OCI-LY1 (cell line): ENCODE measurements around the gene VWC2L.

Experiments used
- H2AFZ ChIP-seq: fragments of 200-600 bp; sonication (generic), shearing (Covaris generic); 2 replicates; pipeline ENCODE4 v1.6.0; 2014; ENCODE audit warnings: antibody characterized with exemption, mild to moderate bottlenecking, low read length
- H3F3A ChIP-seq: fragments of 200-600 bp; sonication (generic), shearing (Covaris generic); 2 replicates; pipeline ENCODE4 v1.6.0; 2014; ENCODE audit warnings: mild to moderate bottlenecking, antibody characterized with exemption, low read length, moderate library complexity; ENCODE audit not compliant: insufficient read depth
- H3K27ac ChIP-seq: fragments of 200-600 bp; sonication (generic); 2 replicates; pipeline ENCODE4 v1.5.1; 2014; ENCODE audit warnings: low read length, mixed run types, mild to moderate bottlenecking, low read depth; ENCODE audit not compliant: poor library complexity, severe bottlenecking
- H3K27me3 ChIP-seq: fragments of 200-600 bp; sonication (generic); 2 replicates; pipeline ENCODE4 v1.6.0; 2014; ENCODE audit warnings: antibody characterized with exemption, mild to moderate bottlenecking, low read length, moderate library complexity; ENCODE audit not compliant: insufficient read depth
- H3K36me3 ChIP-seq: fragments of 200-600 bp; sonication (generic); 2 replicates; pipeline ENCODE4 v1.6.1; 2014; ENCODE audit warnings: mild to moderate bottlenecking, antibody characterized with exemption, low read length, moderate library complexity, mixed read lengths; ENCODE audit not compliant: insufficient read depth
- H3K4me1 ChIP-seq: fragments of 200-600 bp; sonication (generic); 2 replicates; pipeline ENCODE4 v1.5.1; 2014; ENCODE audit warnings: mild to moderate bottlenecking, low read length, moderate library complexity; ENCODE audit not compliant: insufficient read depth, severe bottlenecking
- H3K4me2 ChIP-seq: fragments of 200-600 bp; sonication (generic), shearing (Covaris generic); 2 replicates; pipeline ENCODE4 v1.6.1; 2014; ENCODE audit warnings: low read length
- H3K4me3 ChIP-seq: fragments of 200-600 bp; sonication (generic); 2 replicates; pipeline ENCODE4 v1.5.1; 2014; ENCODE audit warnings: low read length, low read depth, mild to moderate bottlenecking, mixed read lengths; ENCODE audit not compliant: poor library complexity, severe bottlenecking
- H3K79me2 ChIP-seq: fragments of 200-600 bp; shearing (Covaris generic); 2 replicates; pipeline ENCODE4 v1.6.1; 2016; ENCODE audit warnings: mixed run types, low read length, mixed read lengths; ENCODE audit not compliant: insufficient read depth
- H3K9ac ChIP-seq: fragments of 200-600 bp; sonication (generic), shearing (Covaris generic); 2 replicates; pipeline ENCODE4 v1.6.1; 2014; ENCODE audit warnings: mild to moderate bottlenecking, low read length, mixed read lengths
- H3K9me2 ChIP-seq: fragments of 200-600 bp; sonication (generic), shearing (Covaris generic); 2 replicates; pipeline ENCODE4 v1.6.1; 2014; ENCODE audit warnings: low read depth, mild to moderate bottlenecking, low read length, mixed read lengths
- H3K9me3 ChIP-seq: fragments of 200-600 bp; shearing (Covaris generic); 2 replicates; pipeline ENCODE4 v1.6.1; 2014; ENCODE audit warnings: low read length, mixed read lengths
- H4K20me1 ChIP-seq: fragments of 200-600 bp; sonication (generic), shearing (Covaris generic); 2 replicates; pipeline ENCODE4 v1.6.0; 2016; ENCODE audit warnings: mild to moderate bottlenecking, low read length; ENCODE audit not compliant: insufficient read depth
- CTCF ChIP-seq: fragments of 200-600 bp; sonication (generic), shearing (Covaris generic); IDR thresholded peaks from 2 replicates; pipeline ENCODE4 v1.5.1; 2017; ENCODE audit warnings: mild to moderate bottlenecking, antibody characterized with exemption, low read length, moderate library complexity, mixed read lengths
- EZH2 ChIP-seq: fragments of 200-600 bp; sonication (generic), shearing (Covaris generic); IDR thresholded peaks from 2 replicates; pipeline ENCODE4 v1.8.0; 2017; ENCODE audit warnings: borderline replicate concordance, mixed run types, mild to moderate bottlenecking, antibody characterized with exemption, low read length, moderate library complexity, mixed read lengths

The VWC2L gene

GRCh38 chr2:214601852-214602633, 191.2 kb downstream of the VWC2L start:
- no peak for TF ChIP-seq CTCF
- no peak for TF ChIP-seq EZH2
- H3K27me3 ChIP-seq, result no peaks in the 10 kb centered on the region
- H3K9me2 ChIP-seq, result no peaks in the 10 kb centered on the region
- H3F3A ChIP-seq, result no peaks in the 10 kb centered on the region
- no peaks in the 10 kb centered on the region for H3K79me2 ChIP-seq
- H3K4me2 ChIP-seq, result no peak overlapping the region
- no peak overlapping the region for H3K9ac ChIP-seq
- no peak overlapping the region for H3K4me3 ChIP-seq
- H2AFZ ChIP-seq, result no peak overlapping the region
- H3K4me1 ChIP-seq, result no peaks in the 10 kb centered on the region
- no peaks in the 10 kb centered on the region for H3K36me3 ChIP-seq
- H3K27ac ChIP-seq, result no peak overlapping the region
- H4K20me1 ChIP-seq, result no peaks in the 10 kb centered on the region
- no peaks in the 10 kb centered on the region for H3K9me3 ChIP-seq

GRCh38 chr2:214604861-214605260, 194.0 kb downstream of the VWC2L start:
- H3K79me2 ChIP-seq, result no peaks in the 10 kb centered on the region
- H3K27me3 ChIP-seq, result no peaks in the 10 kb centered on the region
- TF ChIP-seq CTCF (no peak), EZH2 (no peak)
- no peaks in the 10 kb centered on the region for H3K4me1 ChIP-seq
- H3K4me3 ChIP-seq, result no peak overlapping the region
- no peaks in the 10 kb centered on the region for H3K9me2 ChIP-seq
- no peaks in the 10 kb centered on the region for H3F3A ChIP-seq
- no peaks in the 10 kb centered on the region for H3K9me3 ChIP-seq
- H3K9ac ChIP-seq, result no peak overlapping the region
- H3K36me3 ChIP-seq, result no peaks in the 10 kb centered on the region
- H4K20me1 ChIP-seq, result no peaks in the 10 kb centered on the region
- no peak overlapping the region for H3K4me2 ChIP-seq
- no peak overlapping the region for H2AFZ ChIP-seq
- H3K27ac ChIP-seq, result no peak overlapping the region

GRCh38 chr2:214607051-214607450, 196.2 kb downstream of the VWC2L start:
- Histone ChIP-seq H3K4me2 (no peak overlapping the region), H3K9ac (no peak overlapping the region), H3K4me1 (no peaks in the 10 kb centered on the region)

More at GRCh38 chr2:214607051-214607450, 196.2 kb downstream of the VWC2L start:
- Histone ChIP-seq H3K9me3 (no peaks in the 10 kb centered on the region), H3K79me2 (no peaks in the 10 kb centered on the region), H2AFZ (no peak overlapping the region), H3K9me2 (no peaks in the 10 kb centered on the region), H3K27me3 (no peaks in the 10 kb centered on the region), H3K27ac (no peak overlapping the region), H3K4me3 (no peak overlapping the region), H3F3A (no peaks in the 10 kb centered on the region), H4K20me1 (no peaks in the 10 kb centered on the region), H3K36me3 (no peaks in the 10 kb centered on the region)
- no peak for TF ChIP-seq CTCF
